ENCODE measurements around the gene TENT5D. TPM values are rescaled to one million over a fixed set of nuclear protein-coding genes. Genes with fewer than 3 reads are reported as not detected.

TENT5D gene
- total and polyA plus RNA-seq, 4 donors, result not detected

GRCh38 chrX:80430826-80431504 lies 10.7 kb downstream of the TENT5D start:
- no peak for DNase-seq (ENCODE audit: low spot score)
- WGBS, result 65% methylated on average over 3 of the region's 3 CpGs
- no peak overlapping the region for H3K27ac ChIP-seq (ENCODE audit: low read depth in 1 of 2, low read length in 2 of 2)
- no peaks in the 10 kb centered on the region for H3K36me3 ChIP-seq (ENCODE audit: control insufficient read depth in 4 of 4, insufficient read depth in 3 of 4, low read depth in 1 of 4, low read length in 3 of 4)
- H3K27me3 ChIP-seq (ENCODE audit: control insufficient read depth in 4 of 4, insufficient read depth in 4 of 4, low read length in 3 of 4), result no peaks in the 10 kb centered on the region
- H3K9me3 ChIP-seq (ENCODE audit: control insufficient read depth in 4 of 4, low read length in 3 of 4), result peaks cover 0 to 5% (median 2%) of the 10 kb centered on the region in 4 donors
- no peak overlapping the region for H3K4me3 ChIP-seq (ENCODE audit: low read depth in 1 of 3, low read length in 3 of 3)
- no peak overlapping the region for H3K9ac ChIP-seq (ENCODE audit: low read depth in 1 of 2, low read length in 2 of 2)
- H3K4me1 ChIP-seq (ENCODE audit: control insufficient read depth in 4 of 4, insufficient read depth in 4 of 4, low read length in 3 of 4), result no peaks in the 10 kb centered on the region
- TF ChIP-seq ZBTB33 (IDR thresholded peaks at IDR 0.05) (no peak), RAD21 (IDR thresholded peaks at IDR 0.05) (peak in 1 of 2 donors; percentile 29)

GRCh38 chrX:80431505-80431832 lies 11.2 kb downstream of the TENT5D start:
- Histone ChIP-seq H3K4me3 (ENCODE audit: low read depth in 1 of 3, low read length in 3 of 3) (no peak overlapping the region), H3K4me1 (ENCODE audit: control insufficient read depth in 4 of 4, insufficient read depth in 4 of 4, low read length in 3 of 4) (no peaks in the 10 kb centered on the region), H3K27me3 (ENCODE audit: control insufficient read depth in 4 of 4, insufficient read depth in 4 of 4, low read length in 3 of 4) (no peaks in the 10 kb centered on the region), H3K36me3 (ENCODE audit: control insufficient read depth in 4 of 4, insufficient read depth in 3 of 4, low read depth in 1 of 4, low read length in 3 of 4) (no peaks in the 10 kb centered on the region), H3K9ac (ENCODE audit: low read depth in 1 of 2, low read length in 2 of 2) (no peak overlapping the region), H3K9me3 (ENCODE audit: control insufficient read depth in 4 of 4, low read length in 3 of 4) (peaks cover 0 to 5% (median 2%) of the 10 kb centered on the region in 4 donors), H3K27ac (ENCODE audit: low read depth in 1 of 2, low read length in 2 of 2) (no peak overlapping the region)
- DNase-seq (ENCODE audit: low spot score), result no peak
- TF ChIP-seq RXRA (IDR thresholded peaks at IDR 0.05) (no peak), HNF4G (IDR thresholded peaks at IDR 0.05) (no peak), MAX (IDR thresholded peaks at IDR 0.05) (no peak), ATF3 (IDR thresholded peaks at IDR 0.05) (no peak), EGR1 (IDR thresholded peaks at IDR 0.05; ENCODE audit: low read depth in 2 of 2) (no peak), JUND (IDR thresholded peaks at IDR 0.05) (no peak), NR2F2 (IDR thresholded peaks at IDR 0.05) (no peak), REST (IDR thresholded peaks at IDR 0.05) (no peak), TAF1 (conservative IDR thresholded peaks at IDR 0.05) (no peak), RAD21 (IDR thresholded peaks at IDR 0.05) (no peak), FOXA1 (IDR thresholded peaks at IDR 0.05) (no peak)

GRCh38 chrX:80432441-80432840 lies 12.2 kb downstream of the TENT5D start:
- H3K27ac ChIP-seq (ENCODE audit: low read depth in 1 of 2, low read length in 2 of 2), result no peak overlapping the region
- no peak overlapping the region for H3K4me3 ChIP-seq (ENCODE audit: low read depth in 1 of 3, low read length in 3 of 3)
- H3K9ac ChIP-seq (ENCODE audit: low read depth in 1 of 2, low read length in 2 of 2), result no peak overlapping the region
- H3K4me1 ChIP-seq (ENCODE audit: control insufficient read depth in 4 of 4, insufficient read depth in 4 of 4, low read length in 3 of 4), result no peaks in the 10 kb centered on the region
- H3K27me3 ChIP-seq (ENCODE audit: control insufficient read depth in 4 of 4, insufficient read depth in 4 of 4, low read length in 3 of 4), result no peaks in the 10 kb centered on the region
- 86% methylated on average over 3 of the region's 3 CpGs for WGBS
- DNase-seq (ENCODE audit: low spot score), result no peak
- TF ChIP-seq EGR1 (IDR thresholded peaks at IDR 0.05; ENCODE audit: low read depth in 2 of 2) (no peak), JUND (IDR thresholded peaks at IDR 0.05) (no peak), FOXA1 (IDR thresholded peaks at IDR 0.05) (no peak), SP1 (IDR thresholded peaks at IDR 0.05) (no peak), GABPA (IDR thresholded peaks at IDR 0.05 in 1 of 2, conservative IDR thresholded peaks at IDR 0.05 in 1 of 2) (no peak), MAX (IDR thresholded peaks at IDR 0.05) (no peak)
- no peaks in the 10 kb centered on the region for H3K36me3 ChIP-seq (ENCODE audit: control insufficient read depth in 4 of 4, insufficient read depth in 3 of 4, low read depth in 1 of 4, low read length in 3 of 4)
- H3K9me3 ChIP-seq (ENCODE audit: control insufficient read depth in 4 of 4, low read length in 3 of 4), result peaks cover 0 to 5% (median 2%) of the 10 kb centered on the region in 4 donors
